T-helper 1 cell (primary cell): ENCODE measurements around the gene GPC3.
"Not testable (repeated sequence)": the region's sequence is repeated elsewhere in the genome, so short reads cannot be mapped to it uniquely, and the experiment has no call there.

Experiments
- DNase-seq, 5 donors: peaks; one replicate each; pipeline ENCODE4 v3.0.0-alpha.2; 2012 to 2020

GPC3 gene

GRCh38 chrX:133638285-133638684 is 347.1 kb downstream of the GPC3 start:
- no peak for DNase-seq

GRCh38 chrX:133637765-133638164 is 347.6 kb downstream of the GPC3 start:
- DNase-seq, result no peak

GRCh38 chrX:133636009-133636408 is 349.4 kb downstream of the GPC3 start:
- DNase-seq, result no peak

GRCh38 chrX:133634416-133634815 is 351.0 kb downstream of the GPC3 start:
- no peak for DNase-seq

- DNase-seq, result no peak
Measured at GRCh38 chrX:133633950-133634349, 351.4 kb downstream of the GPC3 start.

GRCh38 chrX:133633162-133633561 is 352.2 kb downstream of the GPC3 start:
- DNase-seq, result no peak

- no peak for DNase-seq
Measured at GRCh38 chrX:133630362-133630761, 355.0 kb downstream of the GPC3 start.

GRCh38 chrX:133627673-133628072 is 357.7 kb downstream of the GPC3 start:
- DNase-seq, result no peak

GRCh38 chrX:133621384-133621783 is 364.0 kb downstream of the GPC3 start:
- DNase-seq, result not testable (repeated sequence)

- DNase-seq, result no peak
Measured at GRCh38 chrX:133611676-133612075, 373.7 kb downstream of the GPC3 start.

- no peak for DNase-seq
Measured at GRCh38 chrX:133610056-133610455, 375.3 kb downstream of the GPC3 start.

- DNase-seq, result no peak
Measured at GRCh38 chrX:133609166-133609565, 376.2 kb downstream of the GPC3 start.

GRCh38 chrX:133608406-133608805 is 377.0 kb downstream of the GPC3 start:
- no peak for DNase-seq

GRCh38 chrX:133607419-133608348 is 377.7 kb downstream of the GPC3 start:
- no peak for DNase-seq

- no peak for DNase-seq
Measured at GRCh38 chrX:133606990-133607389, 378.4 kb downstream of the GPC3 start.

GRCh38 chrX:133604801-133605200 is 380.6 kb downstream of the GPC3 start:
- DNase-seq, result no peak

GRCh38 chrX:133602881-133603280 is 382.5 kb downstream of the GPC3 start:
- no peak for DNase-seq

- no peak for DNase-seq
Measured at GRCh38 chrX:133601116-133601515, 384.3 kb downstream of the GPC3 start.

GRCh38 chrX:133600536-133600935 is 384.9 kb downstream of the GPC3 start:
- no peak for DNase-seq

GRCh38 chrX:133598601-133599335 is 386.6 kb downstream of the GPC3 start:
- no peak for DNase-seq

GRCh38 chrX:133594156-133594555 is 391.2 kb downstream of the GPC3 start:
- DNase-seq, result no peak

GRCh38 chrX:133593531-133593930 is 391.9 kb downstream of the GPC3 start:
- no peak for DNase-seq

GRCh38 chrX:133590703-133591505 is 394.5 kb downstream of the GPC3 start:
- DNase-seq, result no peak
